Astrocyte of the cerebellum (primary cell): Measurements from ENCODE around the gene RIPOR1.

ENCODE experiments used
- DNase-seq: peaks from one replicate; pipeline ENCODE4 v3.0.0-alpha.2; 2011; ENCODE audit warnings: low read depth
- H3K4me3 ChIP-seq: 2 replicates; pipeline ENCODE4 v1.5.1; 2011; ENCODE audit warnings: mild to moderate bottlenecking, low read depth, low read length, moderate library complexity
- CTCF ChIP-seq: IDR thresholded peaks from 2 replicates; pipeline ENCODE4 v1.5.1; 2012; ENCODE audit warnings: low read length, low read depth, moderate library complexity, mild to moderate bottlenecking; ENCODE audit errors: missing control alignments
- in situ Hi-C: cut with HindIII; loops from 2 replicates; pipeline ENCODE4 v1.10.0; 2017; ENCODE audit warnings: low sequenced_read_pairs

Gene RIPOR1

GRCh38 chr16:67528222-67528869 lies at the start of gene RIPOR1:
TSS of gene RIPOR1 (plus strand) at chr16:67528829. CDS start at chr16:67538447, 9,618 bp downstream.
- DNase-seq = no peak
- no peak for TF ChIP-seq CTCF
- in situ Hi-C loops = no loop called here
- H3K4me3 ChIP-seq = peak within 1 kb of the TSS; percentile 79

- in situ Hi-C loops = no loop called here
These were observed 47.6 kb upstream of the RIPOR1 start, which contains the start of gene ATP6V0D1 for GRCh38 chr16:67480833-67481560. TSS of gene ATP6V0D1 (minus strand) at chr16:67481157. CDS start at chr16:67481086, 71 bp downstream.

GRCh38 chr16:67481561-67482232 lies 46.9 kb upstream of the RIPOR1 start:
- in situ Hi-C loops = no loop called here
- no peak for TF ChIP-seq CTCF
- H3K4me3 ChIP-seq = peak overlapping the region; percentile 74
- no peak for DNase-seq

More at GRCh38 chr16:67480833-67481560, 47.6 kb upstream of the RIPOR1 start, which contains the start of gene ATP6V0D1:
- peak within 1 kb of the TSS; percentile 74 for H3K4me3 ChIP-seq
- DNase-seq = peak; percentile 93
- peak; percentile 91 for TF ChIP-seq CTCF

GRCh38 chr16:67482233-67482924 lies 46.2 kb upstream of the RIPOR1 start:
- DNase-seq = no peak
- in situ Hi-C loops = no loop called here
- peak overlapping the region; percentile 74 for H3K4me3 ChIP-seq

GRCh38 chr16:67483150-67483549 lies 45.5 kb upstream of the RIPOR1 start, which contains the start of gene AGRP:
TSS of gene AGRP (minus strand) at chr16:67483547. CDS start at chr16:67483398, 149 bp downstream.
- in situ Hi-C loops = no loop called here
- H3K4me3 ChIP-seq = no peak within 1 kb of the TSS
- no peak for TF ChIP-seq CTCF
- DNase-seq = no peak

More at GRCh38 chr16:67482233-67482924, 46.2 kb upstream of the RIPOR1 start:
- no peak for TF ChIP-seq CTCF
